Measurements from ENCODE around the gene MYH7.

Gene MYH7
- long read RNA-seq = 0 reads

DNA sequence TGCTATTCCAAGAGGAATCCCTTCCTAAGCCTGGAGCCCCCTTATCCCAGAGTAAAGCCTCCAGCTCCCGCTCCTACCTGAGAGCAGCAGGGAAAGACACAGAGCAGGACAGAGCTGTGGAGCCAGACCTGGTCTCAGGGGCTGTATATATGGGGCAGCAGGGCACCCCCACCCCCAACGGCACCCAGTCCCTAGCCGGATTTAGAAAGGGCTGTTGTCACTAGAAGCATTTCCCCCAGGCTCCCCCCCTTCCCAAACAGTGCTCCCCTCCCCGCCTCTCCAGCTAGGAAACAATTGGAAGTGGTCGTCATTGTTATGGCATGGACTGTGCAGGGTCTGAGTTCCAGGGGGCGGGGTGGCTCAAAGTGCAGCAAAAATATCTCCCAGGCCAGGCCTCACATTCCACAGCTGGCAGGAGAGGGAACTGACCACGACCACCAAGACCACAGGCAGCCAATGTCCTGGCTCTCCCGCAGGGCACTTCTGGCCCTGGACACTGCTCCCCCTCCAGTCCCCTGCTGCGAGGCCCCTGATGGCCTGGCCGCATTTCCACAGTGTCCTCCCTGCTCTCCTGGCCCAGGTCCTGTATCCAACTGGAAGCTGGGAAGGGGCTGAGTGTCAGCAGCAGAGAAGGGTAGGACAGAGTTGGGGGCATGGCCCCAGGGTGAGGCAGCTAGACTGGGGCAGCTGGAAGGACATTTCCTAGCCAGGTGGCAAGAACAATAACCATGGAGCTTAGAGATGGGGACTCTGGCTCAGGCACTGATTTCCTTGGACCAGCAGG lies at the start of gene MYH7:
MYH7 (minus strand) TSS at position 118 of the 784 bp plus-strand sequence. CDS start 1,928 bp downstream, outside the sequence.
- no peak within 1 kb of the TSS for H3K27ac ChIP-seq (replicated peaks)
- no peak for DNase-seq (ENCODE audit: low read depth in 1 of 2, low spot score in 1 of 2)

DNA sequence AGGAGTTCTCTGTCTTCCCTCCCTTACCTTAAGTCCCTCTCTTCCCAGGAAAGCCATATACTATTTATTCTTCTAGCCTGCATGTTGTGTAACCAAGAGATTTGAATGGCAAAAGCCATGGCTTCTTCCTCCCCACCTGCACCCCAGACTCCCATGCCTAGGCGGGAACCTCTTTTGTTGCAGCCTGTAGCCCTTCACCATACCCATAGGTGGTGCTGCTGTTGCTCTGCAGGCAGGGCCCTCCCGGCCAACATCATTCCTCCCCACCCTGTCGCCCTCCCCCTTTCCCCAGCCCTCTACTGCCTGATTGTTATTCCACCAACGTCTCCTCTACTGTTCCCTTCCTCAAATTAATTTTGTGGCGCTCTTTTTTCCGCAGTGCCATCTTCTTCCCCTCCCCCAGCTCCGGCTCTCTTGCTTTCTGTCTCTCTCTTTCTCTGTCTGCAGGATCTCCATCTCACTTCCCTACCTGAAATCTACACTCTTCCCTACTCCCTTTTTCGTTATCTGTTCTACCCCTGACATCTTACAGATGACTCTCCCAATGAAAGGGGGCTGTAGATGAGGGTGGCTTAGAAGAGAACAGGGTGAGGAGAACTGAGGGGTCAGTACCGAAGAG lies 47.9 kb upstream of the MYH7 start:
- no peak overlapping the region for H3K27ac ChIP-seq (replicated peaks)
- TF ChIP-seq, protein P1, sequence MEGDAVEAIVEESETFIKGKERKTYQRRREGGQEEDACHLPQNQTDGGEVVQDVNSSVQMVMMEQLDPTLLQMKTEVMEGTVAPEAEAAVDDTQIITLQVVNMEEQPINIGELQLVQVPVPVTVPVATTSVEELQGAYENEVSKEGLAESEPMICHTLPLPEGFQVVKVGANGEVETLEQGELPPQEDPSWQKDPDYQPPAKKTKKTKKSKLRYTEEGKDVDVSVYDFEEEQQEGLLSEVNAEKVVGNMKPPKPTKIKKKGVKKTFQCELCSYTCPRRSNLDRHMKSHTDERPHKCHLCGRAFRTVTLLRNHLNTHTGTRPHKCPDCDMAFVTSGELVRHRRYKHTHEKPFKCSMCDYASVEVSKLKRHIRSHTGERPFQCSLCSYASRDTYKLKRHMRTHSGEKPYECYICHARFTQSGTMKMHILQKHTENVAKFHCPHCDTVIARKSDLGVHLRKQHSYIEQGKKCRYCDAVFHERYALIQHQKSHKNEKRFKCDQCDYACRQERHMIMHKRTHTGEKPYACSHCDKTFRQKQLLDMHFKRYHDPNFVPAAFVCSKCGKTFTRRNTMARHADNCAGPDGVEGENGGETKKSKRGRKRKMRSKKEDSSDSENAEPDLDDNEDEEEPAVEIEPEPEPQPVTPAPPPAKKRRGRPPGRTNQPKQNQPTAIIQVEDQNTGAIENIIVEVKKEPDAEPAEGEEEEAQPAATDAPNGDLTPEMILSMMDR (IDR thresholded peaks at IDR 0.05; ENCODE audit: insufficient read depth, low read length) = peak; percentile 29
- TF ChIP-seq SPI1 (IDR thresholded peaks at IDR 0.05; ENCODE audit: borderline replicate concordance, low read depth) (no peak), POLR2AphosphoS5 (IDR thresholded peaks at IDR 0.05; ENCODE audit: low read depth) (no peak), GABPA (IDR thresholded peaks at IDR 0.05; ENCODE audit: low read depth) (no peak)
- TF ChIP-seq, protein P2, sequence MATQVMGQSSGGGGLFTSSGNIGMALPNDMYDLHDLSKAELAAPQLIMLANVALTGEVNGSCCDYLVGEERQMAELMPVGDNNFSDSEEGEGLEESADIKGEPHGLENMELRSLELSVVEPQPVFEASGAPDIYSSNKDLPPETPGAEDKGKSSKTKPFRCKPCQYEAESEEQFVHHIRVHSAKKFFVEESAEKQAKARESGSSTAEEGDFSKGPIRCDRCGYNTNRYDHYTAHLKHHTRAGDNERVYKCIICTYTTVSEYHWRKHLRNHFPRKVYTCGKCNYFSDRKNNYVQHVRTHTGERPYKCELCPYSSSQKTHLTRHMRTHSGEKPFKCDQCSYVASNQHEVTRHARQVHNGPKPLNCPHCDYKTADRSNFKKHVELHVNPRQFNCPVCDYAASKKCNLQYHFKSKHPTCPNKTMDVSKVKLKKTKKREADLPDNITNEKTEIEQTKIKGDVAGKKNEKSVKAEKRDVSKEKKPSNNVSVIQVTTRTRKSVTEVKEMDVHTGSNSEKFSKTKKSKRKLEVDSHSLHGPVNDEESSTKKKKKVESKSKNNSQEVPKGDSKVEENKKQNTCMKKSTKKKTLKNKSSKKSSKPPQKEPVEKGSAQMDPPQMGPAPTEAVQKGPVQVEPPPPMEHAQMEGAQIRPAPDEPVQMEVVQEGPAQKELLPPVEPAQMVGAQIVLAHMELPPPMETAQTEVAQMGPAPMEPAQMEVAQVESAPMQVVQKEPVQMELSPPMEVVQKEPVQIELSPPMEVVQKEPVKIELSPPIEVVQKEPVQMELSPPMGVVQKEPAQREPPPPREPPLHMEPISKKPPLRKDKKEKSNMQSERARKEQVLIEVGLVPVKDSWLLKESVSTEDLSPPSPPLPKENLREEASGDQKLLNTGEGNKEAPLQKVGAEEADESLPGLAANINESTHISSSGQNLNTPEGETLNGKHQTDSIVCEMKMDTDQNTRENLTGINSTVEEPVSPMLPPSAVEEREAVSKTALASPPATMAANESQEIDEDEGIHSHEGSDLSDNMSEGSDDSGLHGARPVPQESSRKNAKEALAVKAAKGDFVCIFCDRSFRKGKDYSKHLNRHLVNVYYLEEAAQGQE (IDR thresholded peaks at IDR 0.05; ENCODE audit: insufficient replicate concordance, low read depth) = no peak
- no peaks in the 10 kb centered on the region for H3K27me3 ChIP-seq (ENCODE audit: insufficient read depth, poor library complexity, severe bottlenecking)
- no peak overlapping the region for H3K4me3 ChIP-seq (replicated peaks; ENCODE audit: insufficient read depth, low read length)
- DNase-seq (ENCODE audit: low read depth in 1 of 2, low spot score in 1 of 2) = peak in 1 of 2 experiments; percentile 43

More for the DNA sequence above, at the start of gene MYH7:
- no peak for TF ChIP-seq SPI1 (IDR thresholded peaks at IDR 0.05; ENCODE audit: borderline replicate concordance, low read depth)
- TF ChIP-seq POLR2AphosphoS5 (IDR thresholded peaks at IDR 0.05; ENCODE audit: low read depth) = no peak
- TF ChIP-seq, protein P2 (IDR thresholded peaks at IDR 0.05; ENCODE audit: insufficient replicate concordance, low read depth) = no peak
- TF ChIP-seq, protein P1 (IDR thresholded peaks at IDR 0.05; ENCODE audit: insufficient read depth, low read length) = no peak
- no peak for TF ChIP-seq GABPA (IDR thresholded peaks at IDR 0.05; ENCODE audit: low read depth)
- Histone ChIP-seq H3K27me3 (ENCODE audit: insufficient read depth, poor library complexity, severe bottlenecking) (no peaks in the 10 kb centered on the region), H3K4me3 (replicated peaks; ENCODE audit: insufficient read depth, low read length) (no peak within 1 kb of the TSS)

DNA sequence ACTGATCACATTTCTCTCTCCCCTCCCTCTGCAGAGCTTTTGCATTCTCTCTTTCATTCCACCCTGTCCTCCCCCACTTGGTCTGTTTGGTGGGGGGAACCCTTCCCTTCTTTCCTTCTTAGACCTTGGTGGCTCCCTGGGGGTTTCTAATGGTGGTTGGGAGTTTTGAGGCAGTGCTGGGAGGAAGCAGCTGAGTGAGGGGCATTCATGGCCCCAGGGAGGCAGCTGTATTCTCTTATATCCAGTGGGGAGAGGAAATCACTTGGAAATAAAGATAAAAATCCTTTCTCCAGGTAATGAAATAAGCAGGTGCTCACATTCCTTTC lies 47.3 kb upstream of the MYH7 start:
- TF ChIP-seq GABPA (IDR thresholded peaks at IDR 0.05; ENCODE audit: low read depth) = no peak
- no peak for TF ChIP-seq SPI1 (IDR thresholded peaks at IDR 0.05; ENCODE audit: borderline replicate concordance, low read depth)
- TF ChIP-seq, protein P1 (IDR thresholded peaks at IDR 0.05; ENCODE audit: insufficient read depth, low read length) = no peak
- TF ChIP-seq POLR2AphosphoS5 (IDR thresholded peaks at IDR 0.05; ENCODE audit: low read depth) = no peak
- no peak overlapping the region for H3K4me3 ChIP-seq (replicated peaks; ENCODE audit: insufficient read depth, low read length)
- H3K27ac ChIP-seq (replicated peaks) = no peak overlapping the region
- no peaks in the 10 kb centered on the region for H3K27me3 ChIP-seq (ENCODE audit: insufficient read depth, poor library complexity, severe bottlenecking)
- no peak for DNase-seq (ENCODE audit: low read depth in 1 of 2, low spot score in 1 of 2)

All from HL-60 (cell line).